Activated T-cell treated with anti-CD3 and anti-CD28 coated beads, Interleukin-2, amount 50 U/mL, for 24 hours (primary cell): ENCODE results near the gene LMX1A.

Experiments used
- DNase-seq: peaks from one replicate; pipeline ENCODE4 v3.0.0-alpha.2; 2020
- H3K27ac Mint-ChIP-seq: 2 replicates; pipeline ENCODE4 v1.8.0; 2020; ENCODE audit warnings: mild to moderate bottlenecking, mixed read lengths
- H3K27me3 Mint-ChIP-seq: 2 replicates; pipeline ENCODE4 v1.8.0; 2020; ENCODE audit warnings: mixed read lengths
- H3K36me3 Mint-ChIP-seq: 2 replicates; pipeline ENCODE4 v1.8.0; 2020; ENCODE audit warnings: low read depth, mixed read lengths
- H3K4me1 Mint-ChIP-seq: 2 replicates; pipeline ENCODE4 v1.8.0; 2020; ENCODE audit warnings: low read depth, mixed read lengths
- H3K4me3 Mint-ChIP-seq: 2 replicates; pipeline ENCODE4 v1.8.0; 2020; ENCODE audit warnings: mild to moderate bottlenecking, moderate library complexity, mixed read lengths
- H3K9me3 Mint-ChIP-seq: 2 replicates; pipeline ENCODE4 v1.8.0; 2020; ENCODE audit warnings: mixed read lengths

Gene LMX1A

GRCh38 chr1:165287329-165287728 is 69.2 kb downstream of the LMX1A start:
- DNase-seq: no peak
- Mint-ChIP-seq H3K4me3 (no peak overlapping the region), H3K36me3 (no peaks in the 10 kb centered on the region), H3K27ac (no peak overlapping the region), H3K4me1 (no peaks in the 10 kb centered on the region), H3K9me3 (no peaks in the 10 kb centered on the region), H3K27me3 (peaks cover 44% of the 10 kb centered on the region)

GRCh38 chr1:165284454-165284853 is 72.1 kb downstream of the LMX1A start:
- no peak for DNase-seq
- Mint-ChIP-seq H3K27me3 (peaks cover 44% of the 10 kb centered on the region), H3K4me1 (no peaks in the 10 kb centered on the region), H3K27ac (no peak overlapping the region), H3K4me3 (no peak overlapping the region), H3K36me3 (no peaks in the 10 kb centered on the region), H3K9me3 (no peaks in the 10 kb centered on the region)

- peaks cover 30% of the 10 kb centered on the region for H3K27me3 Mint-ChIP-seq
- no peaks in the 10 kb centered on the region for H3K9me3 Mint-ChIP-seq
- no peaks in the 10 kb centered on the region for H3K4me1 Mint-ChIP-seq
- H3K27ac Mint-ChIP-seq: no peak overlapping the region
- no peaks in the 10 kb centered on the region for H3K36me3 Mint-ChIP-seq
- DNase-seq: no peak
- H3K4me3 Mint-ChIP-seq: no peak overlapping the region
Measured at GRCh38 chr1:165281207-165281901, 75.2 kb downstream of the LMX1A start.

GRCh38 chr1:165279882-165280281 is 76.6 kb downstream of the LMX1A start:
- Mint-ChIP-seq H3K4me1 (no peaks in the 10 kb centered on the region), H3K4me3 (no peak overlapping the region), H3K27me3 (peaks cover 21% of the 10 kb centered on the region), H3K27ac (no peak overlapping the region), H3K9me3 (no peaks in the 10 kb centered on the region), H3K36me3 (no peaks in the 10 kb centered on the region)
- no peak for DNase-seq

GRCh38 chr1:165276314-165276713 is 80.2 kb downstream of the LMX1A start:
- no peaks in the 10 kb centered on the region for H3K27me3 Mint-ChIP-seq
- no peak overlapping the region for H3K27ac Mint-ChIP-seq
- DNase-seq: no peak
- H3K4me3 Mint-ChIP-seq: no peak overlapping the region
- H3K36me3 Mint-ChIP-seq: no peaks in the 10 kb centered on the region
- no peaks in the 10 kb centered on the region for H3K4me1 Mint-ChIP-seq
- H3K9me3 Mint-ChIP-seq: no peaks in the 10 kb centered on the region

- DNase-seq: no peak
- no peaks in the 10 kb centered on the region for H3K36me3 Mint-ChIP-seq
- H3K9me3 Mint-ChIP-seq: no peaks in the 10 kb centered on the region
- H3K4me3 Mint-ChIP-seq: no peak overlapping the region
- H3K4me1 Mint-ChIP-seq: no peaks in the 10 kb centered on the region
- peaks cover 8% of the 10 kb centered on the region for H3K27me3 Mint-ChIP-seq
- H3K27ac Mint-ChIP-seq: no peak overlapping the region
Measured at GRCh38 chr1:165265196-165265838, 91.2 kb downstream of the LMX1A start.

- Mint-ChIP-seq H3K27ac (no peak overlapping the region), H3K9me3 (no peaks in the 10 kb centered on the region), H3K36me3 (no peaks in the 10 kb centered on the region), H3K4me1 (no peaks in the 10 kb centered on the region), H3K4me3 (no peak overlapping the region), H3K27me3 (peaks cover 27% of the 10 kb centered on the region)
- no peak for DNase-seq
Measured at GRCh38 chr1:165259706-165260428, 96.6 kb downstream of the LMX1A start.

- H3K36me3 Mint-ChIP-seq: no peaks in the 10 kb centered on the region
- H3K9me3 Mint-ChIP-seq: no peaks in the 10 kb centered on the region
- H3K4me1 Mint-ChIP-seq: no peaks in the 10 kb centered on the region
- H3K27me3 Mint-ChIP-seq: peaks cover 32% of the 10 kb centered on the region
- no peak overlapping the region for H3K27ac Mint-ChIP-seq
- no peak for DNase-seq
- no peak overlapping the region for H3K4me3 Mint-ChIP-seq
Measured at GRCh38 chr1:165259236-165259635, 97.3 kb downstream of the LMX1A start.

- DNase-seq: peak; percentile 33
- no peaks in the 10 kb centered on the region for H3K9me3 Mint-ChIP-seq
Measured at GRCh38 chr1:165257969-165258459, 98.5 kb downstream of the LMX1A start.

GRCh38 chr1:165254896-165255625 is 101.5 kb downstream of the LMX1A start:
- H3K36me3 Mint-ChIP-seq: no peaks in the 10 kb centered on the region
- DNase-seq: no peak
- H3K4me1 Mint-ChIP-seq: no peaks in the 10 kb centered on the region
- H3K27ac Mint-ChIP-seq: no peak overlapping the region
- peaks cover 38% of the 10 kb centered on the region for H3K27me3 Mint-ChIP-seq
- H3K9me3 Mint-ChIP-seq: no peaks in the 10 kb centered on the region
- no peak overlapping the region for H3K4me3 Mint-ChIP-seq

More at GRCh38 chr1:165257969-165258459, 98.5 kb downstream of the LMX1A start:
- H3K27me3 Mint-ChIP-seq: peaks cover 38% of the 10 kb centered on the region
- H3K27ac Mint-ChIP-seq: no peak overlapping the region
- H3K4me1 Mint-ChIP-seq: no peaks in the 10 kb centered on the region
- no peak overlapping the region for H3K4me3 Mint-ChIP-seq
- no peaks in the 10 kb centered on the region for H3K36me3 Mint-ChIP-seq

- H3K9me3 Mint-ChIP-seq: no peaks in the 10 kb centered on the region
- H3K4me3 Mint-ChIP-seq: no peak overlapping the region
- no peak overlapping the region for H3K27ac Mint-ChIP-seq
- peaks cover 43% of the 10 kb centered on the region for H3K27me3 Mint-ChIP-seq
- H3K36me3 Mint-ChIP-seq: no peaks in the 10 kb centered on the region
- no peak for DNase-seq
- no peaks in the 10 kb centered on the region for H3K4me1 Mint-ChIP-seq
Measured at GRCh38 chr1:165254376-165254775, 102.1 kb downstream of the LMX1A start.

- no peak for DNase-seq
- Mint-ChIP-seq H3K27me3 (peaks cover 47% of the 10 kb centered on the region), H3K4me3 (no peak overlapping the region), H3K9me3 (no peaks in the 10 kb centered on the region), H3K36me3 (no peaks in the 10 kb centered on the region), H3K4me1 (no peaks in the 10 kb centered on the region), H3K27ac (no peak overlapping the region)
Measured at GRCh38 chr1:165253818-165254254, 102.7 kb downstream of the LMX1A start.

- Mint-ChIP-seq H3K4me1 (no peaks in the 10 kb centered on the region), H3K9me3 (no peaks in the 10 kb centered on the region), H3K27me3 (peaks cover 13% of the 10 kb centered on the region)
Measured at GRCh38 chr1:165248969-165249571, 107.4 kb downstream of the LMX1A start.

GRCh38 chr1:165241952-165242351 is 114.6 kb downstream of the LMX1A start:
- peaks cover 34% of the 10 kb centered on the region for H3K27me3 Mint-ChIP-seq
- no peak for DNase-seq
- H3K9me3 Mint-ChIP-seq: no peaks in the 10 kb centered on the region
- no peaks in the 10 kb centered on the region for H3K36me3 Mint-ChIP-seq
- H3K4me3 Mint-ChIP-seq: no peak overlapping the region
- no peak overlapping the region for H3K27ac Mint-ChIP-seq
- no peaks in the 10 kb centered on the region for H3K4me1 Mint-ChIP-seq

More at GRCh38 chr1:165248969-165249571, 107.4 kb downstream of the LMX1A start:
- no peak for DNase-seq
- no peak overlapping the region for H3K4me3 Mint-ChIP-seq
- H3K36me3 Mint-ChIP-seq: no peaks in the 10 kb centered on the region
- no peak overlapping the region for H3K27ac Mint-ChIP-seq
